T-helper 22 cell (primary cell): ENCODE results near the gene ZNF341.
"Not testable (repeated sequence)": the region's sequence is repeated elsewhere in the genome, so short reads cannot be mapped to it uniquely, and the experiment has no call there.

Source experiments
- DNase-seq: peaks from one replicate; pipeline ENCODE4 v3.0.0-alpha.2; 2020; ENCODE audit warnings: low read depth

Gene ZNF341

GRCh38 chr20:33730946-33731692 is 677 bp upstream of the ZNF341 start:
- no peak for DNase-seq

GRCh38 chr20:33732166-33732970 is 572 bp downstream of the ZNF341 start:
- DNase-seq: peak; percentile 76

- DNase-seq: no peak
These were observed 2.1 kb downstream of the ZNF341 start for GRCh38 chr20:33733654-33734576.

- no peak for DNase-seq
These were observed 5.2 kb downstream of the ZNF341 start for GRCh38 chr20:33736962-33737361.

GRCh38 chr20:33739493-33739892 is 7.7 kb downstream of the ZNF341 start:
- DNase-seq: no peak

GRCh38 chr20:33740189-33740588 is 8.4 kb downstream of the ZNF341 start:
- no peak for DNase-seq

- DNase-seq: no peak
These were observed 12.4 kb downstream of the ZNF341 start for GRCh38 chr20:33744181-33744580.

GRCh38 chr20:33744773-33745385 is 13.1 kb downstream of the ZNF341 start:
- DNase-seq: no peak

GRCh38 chr20:33746325-33746998 is 14.7 kb downstream of the ZNF341 start:
- no peak for DNase-seq

GRCh38 chr20:33751775-33752174 is 20.0 kb downstream of the ZNF341 start:
- no peak for DNase-seq

GRCh38 chr20:33753143-33753542 is 21.3 kb downstream of the ZNF341 start:
- DNase-seq: no peak

GRCh38 chr20:33753763-33754162 is 22.0 kb downstream of the ZNF341 start:
- no peak for DNase-seq

- not testable (repeated sequence) for DNase-seq
These were observed 24.2 kb downstream of the ZNF341 start for GRCh38 chr20:33755936-33756490.

- DNase-seq: no peak
These were observed 25.2 kb downstream of the ZNF341 start for GRCh38 chr20:33757046-33757445.

GRCh38 chr20:33757458-33757857 is 25.7 kb downstream of the ZNF341 start:
- DNase-seq: no peak

- no peak for DNase-seq
These were observed 30.0 kb downstream of the ZNF341 start for GRCh38 chr20:33761698-33762250.

GRCh38 chr20:33765099-33765498 is 33.3 kb downstream of the ZNF341 start:
- no peak for DNase-seq

GRCh38 chr20:33765592-33765991 is 33.8 kb downstream of the ZNF341 start:
- no peak for DNase-seq

GRCh38 chr20:33766686-33767085 is 34.9 kb downstream of the ZNF341 start:
- DNase-seq: no peak

- no peak for DNase-seq
These were observed 36.0 kb downstream of the ZNF341 start for GRCh38 chr20:33767777-33768138.

- DNase-seq: no peak
These were observed 37.2 kb downstream of the ZNF341 start for GRCh38 chr20:33769043-33769442.
